PFSK-1 (cell line): ENCODE measurements around the gene USPL1.

Source experiments
- FOXP2 ChIP-seq: optimal IDR thresholded peaks from 2 replicates; pipeline ENCODE3; 2011; ENCODE audit warnings: borderline replicate concordance, control low read depth, inconsistent platforms; ENCODE audit not compliant: insufficient read depth; ENCODE audit errors: extremely low read length, extremely low read depth
- POLR2AphosphoS5 ChIP-seq: IDR thresholded peaks from 2 replicates; pipeline ENCODE4 v1.6.1; 2012; ENCODE audit warnings: low read depth, mild to moderate bottlenecking, control low read depth, low read length, moderate library complexity
- SIN3A ChIP-seq: IDR thresholded peaks from 2 replicates; pipeline ENCODE4 v1.6.1; 2012; ENCODE audit warnings: mild to moderate bottlenecking, low read length, moderate library complexity, borderline replicate concordance; ENCODE audit not compliant: insufficient read depth
- TAF1 ChIP-seq: IDR thresholded peaks from 2 replicates; pipeline ENCODE4 v1.6.1; 2012; ENCODE audit warnings: low read length, control low read depth, borderline replicate concordance; ENCODE audit not compliant: insufficient read depth
- TF ChIP-seq, protein P1 (sequence below), 2 experiments: IDR thresholded peaks; 2 replicates each; pipeline versions ENCODE4 v1.6.1 to v1.8.0; 2011 to 2012; ENCODE audit warnings: low read depth in 2 of 2, low read length in 2 of 2, control low read depth in 1 of 2, inconsistent platforms in 1 of 2, mild to moderate bottlenecking in 1 of 2, moderate library complexity in 1 of 2; ENCODE audit not compliant: insufficient read depth in 1 of 2

Gene USPL1

DNA sequence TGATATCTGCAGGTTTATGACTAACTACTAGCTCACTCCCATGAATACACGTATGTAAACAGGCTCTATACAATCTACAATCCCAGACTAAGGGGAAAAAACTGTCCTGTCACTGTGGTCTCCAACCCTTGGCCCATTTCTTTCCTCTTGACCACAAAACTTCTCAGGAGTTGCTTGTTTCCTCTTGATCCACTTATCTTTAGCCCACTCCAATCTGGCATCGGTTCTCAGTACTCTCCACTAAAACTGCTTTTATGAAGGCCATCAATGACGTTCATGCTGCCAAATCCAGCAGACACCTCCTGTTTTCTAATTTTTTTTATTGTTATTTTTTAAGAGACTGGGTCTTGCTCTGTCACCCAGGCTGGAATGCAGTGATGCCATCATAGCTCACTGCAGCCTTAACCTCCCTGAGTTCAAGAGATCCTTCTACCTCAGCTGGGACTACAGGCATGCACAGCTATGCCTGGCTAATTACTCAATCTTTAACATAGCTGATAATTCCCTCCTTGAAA is 31.9 kb upstream of the USPL1 start:
- TF ChIP-seq SIN3A (no peak), FOXP2 (no peak), TAF1 (no peak), POLR2AphosphoS5 (no peak)
- TF ChIP-seq, protein P1, sequence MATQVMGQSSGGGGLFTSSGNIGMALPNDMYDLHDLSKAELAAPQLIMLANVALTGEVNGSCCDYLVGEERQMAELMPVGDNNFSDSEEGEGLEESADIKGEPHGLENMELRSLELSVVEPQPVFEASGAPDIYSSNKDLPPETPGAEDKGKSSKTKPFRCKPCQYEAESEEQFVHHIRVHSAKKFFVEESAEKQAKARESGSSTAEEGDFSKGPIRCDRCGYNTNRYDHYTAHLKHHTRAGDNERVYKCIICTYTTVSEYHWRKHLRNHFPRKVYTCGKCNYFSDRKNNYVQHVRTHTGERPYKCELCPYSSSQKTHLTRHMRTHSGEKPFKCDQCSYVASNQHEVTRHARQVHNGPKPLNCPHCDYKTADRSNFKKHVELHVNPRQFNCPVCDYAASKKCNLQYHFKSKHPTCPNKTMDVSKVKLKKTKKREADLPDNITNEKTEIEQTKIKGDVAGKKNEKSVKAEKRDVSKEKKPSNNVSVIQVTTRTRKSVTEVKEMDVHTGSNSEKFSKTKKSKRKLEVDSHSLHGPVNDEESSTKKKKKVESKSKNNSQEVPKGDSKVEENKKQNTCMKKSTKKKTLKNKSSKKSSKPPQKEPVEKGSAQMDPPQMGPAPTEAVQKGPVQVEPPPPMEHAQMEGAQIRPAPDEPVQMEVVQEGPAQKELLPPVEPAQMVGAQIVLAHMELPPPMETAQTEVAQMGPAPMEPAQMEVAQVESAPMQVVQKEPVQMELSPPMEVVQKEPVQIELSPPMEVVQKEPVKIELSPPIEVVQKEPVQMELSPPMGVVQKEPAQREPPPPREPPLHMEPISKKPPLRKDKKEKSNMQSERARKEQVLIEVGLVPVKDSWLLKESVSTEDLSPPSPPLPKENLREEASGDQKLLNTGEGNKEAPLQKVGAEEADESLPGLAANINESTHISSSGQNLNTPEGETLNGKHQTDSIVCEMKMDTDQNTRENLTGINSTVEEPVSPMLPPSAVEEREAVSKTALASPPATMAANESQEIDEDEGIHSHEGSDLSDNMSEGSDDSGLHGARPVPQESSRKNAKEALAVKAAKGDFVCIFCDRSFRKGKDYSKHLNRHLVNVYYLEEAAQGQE (IDR thresholded peaks at IDR 0.05; ENCODE audit: insufficient read depth in 1 of 2, low read depth in 2 of 2, low read length in 2 of 2), result no peak

DNA sequence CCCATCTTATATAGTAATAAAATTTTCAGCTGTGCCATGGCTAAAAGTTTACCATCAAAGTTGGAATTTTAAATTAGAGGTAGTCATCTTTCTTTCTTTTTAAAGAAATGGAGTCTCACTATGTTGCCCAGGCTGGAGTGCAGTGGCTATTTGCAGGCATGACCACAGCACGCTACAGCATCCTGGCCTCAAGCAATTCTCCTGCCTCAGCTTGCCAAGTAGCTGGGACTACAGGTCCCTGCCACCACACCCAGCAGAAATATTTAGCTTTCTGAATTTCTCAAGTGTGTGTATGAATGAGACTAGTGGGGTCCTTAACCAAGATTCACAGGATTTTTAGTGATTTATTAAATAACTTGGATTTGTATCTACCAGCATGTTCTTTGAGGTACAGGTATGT is 30.5 kb upstream of the USPL1 start:
- TF ChIP-seq SIN3A (no peak), TAF1 (no peak), POLR2AphosphoS5 (no peak), FOXP2 (no peak)
- TF ChIP-seq, protein P1 (IDR thresholded peaks at IDR 0.05; ENCODE audit: insufficient read depth in 1 of 2, low read depth in 2 of 2, low read length in 2 of 2), result no peak

DNA sequence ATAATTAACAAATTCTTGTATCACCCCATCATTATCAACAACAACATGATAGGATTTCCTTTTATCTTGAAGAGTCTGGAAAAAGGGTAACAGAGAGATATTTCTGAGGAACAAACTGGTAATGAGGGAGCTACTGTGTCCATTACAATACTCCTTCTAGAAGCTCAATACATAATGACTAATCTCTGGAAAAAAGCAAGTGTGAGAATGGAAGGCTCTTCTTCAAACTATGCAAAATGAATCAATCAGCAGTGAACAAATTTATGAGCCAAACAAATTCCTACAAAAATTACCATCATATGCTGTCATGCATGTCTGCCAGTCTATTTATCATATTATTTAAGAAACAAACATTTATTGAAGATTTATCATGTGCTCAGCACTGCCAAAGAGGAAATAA is 30.0 kb upstream of the USPL1 start:
- TF ChIP-seq POLR2AphosphoS5 (no peak), TAF1 (no peak), FOXP2 (no peak), SIN3A (no peak)
- TF ChIP-seq, protein P1 (IDR thresholded peaks at IDR 0.05; ENCODE audit: insufficient read depth in 1 of 2, low read depth in 2 of 2, low read length in 2 of 2), result no peak

DNA sequence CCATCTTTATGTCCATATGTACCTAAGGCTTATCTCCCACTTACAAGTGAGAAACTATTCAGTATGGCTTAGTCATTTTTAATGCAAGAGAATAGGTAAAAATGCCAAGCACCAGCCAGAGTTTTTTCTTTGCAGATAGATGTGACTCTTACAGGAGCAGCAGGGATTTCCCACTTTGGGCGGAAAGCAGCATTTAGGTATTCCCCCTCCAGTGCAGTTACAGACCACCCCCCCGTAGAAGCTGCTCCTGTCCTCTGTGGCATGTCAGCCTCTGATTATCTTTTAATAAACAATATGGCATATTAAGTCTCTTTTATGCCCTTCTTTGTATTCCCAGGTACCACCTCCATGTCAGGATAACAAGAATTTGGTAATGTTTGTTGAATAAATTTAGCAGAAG is 24.7 kb upstream of the USPL1 start:
- TF ChIP-seq POLR2AphosphoS5 (no peak), FOXP2 (no peak), SIN3A (no peak), TAF1 (no peak)
- TF ChIP-seq, protein P1 (IDR thresholded peaks at IDR 0.05; ENCODE audit: insufficient read depth in 1 of 2, low read depth in 2 of 2, low read length in 2 of 2), result no peak

DNA sequence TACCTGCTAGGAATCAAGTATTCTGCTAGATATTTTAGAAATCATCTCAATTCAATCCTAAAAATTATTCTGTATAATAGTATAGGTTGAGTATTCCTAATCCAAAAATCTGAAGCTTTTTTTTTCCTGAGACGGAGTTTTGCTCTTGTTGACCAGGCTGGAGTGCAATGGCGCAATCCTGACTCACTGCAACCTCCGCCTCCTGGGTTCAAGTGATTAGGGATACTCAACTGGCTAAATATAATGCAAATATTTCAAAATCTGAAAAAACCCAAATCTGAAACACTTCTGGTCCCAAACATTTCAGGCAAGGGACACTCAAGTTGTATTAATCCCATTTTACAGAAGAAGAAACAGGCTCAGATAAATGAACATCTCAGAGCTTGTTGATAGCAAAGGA is 17.2 kb upstream of the USPL1 start:
- TF ChIP-seq POLR2AphosphoS5 (no peak), FOXP2 (no peak), TAF1 (no peak), SIN3A (no peak)
- TF ChIP-seq, protein P1 (IDR thresholded peaks at IDR 0.05; ENCODE audit: insufficient read depth in 1 of 2, low read depth in 2 of 2, low read length in 2 of 2), result no peak
